Vagina (tissue), 2 donors: Measurements from ENCODE around the gene KCNC1.

Source experiments
- POLR2A ChIP-seq, 2 donors: fragments of 450-650 bp; IDR thresholded peaks; one replicate each; pipeline ENCODE4 v1.6.1; 2017; ENCODE audit warnings: antibody characterized with exemption in 2 of 2, mild to moderate bottlenecking in 2 of 2, moderate library complexity in 2 of 2
- TF ChIP-seq, protein P1 (sequence below), 3 experiments: fragments of 450-650 bp in 2 of 3; fragments of 200-600 bp in 1 of 3; sonication (generic) in 1 of 3; IDR thresholded peaks; one replicate each; pipeline ENCODE4 v1.5.1; 2017 to 2019; ENCODE audit warnings: antibody characterized with exemption in 3 of 3, mild to moderate bottlenecking in 2 of 3, moderate library complexity in 2 of 3

DNA sequence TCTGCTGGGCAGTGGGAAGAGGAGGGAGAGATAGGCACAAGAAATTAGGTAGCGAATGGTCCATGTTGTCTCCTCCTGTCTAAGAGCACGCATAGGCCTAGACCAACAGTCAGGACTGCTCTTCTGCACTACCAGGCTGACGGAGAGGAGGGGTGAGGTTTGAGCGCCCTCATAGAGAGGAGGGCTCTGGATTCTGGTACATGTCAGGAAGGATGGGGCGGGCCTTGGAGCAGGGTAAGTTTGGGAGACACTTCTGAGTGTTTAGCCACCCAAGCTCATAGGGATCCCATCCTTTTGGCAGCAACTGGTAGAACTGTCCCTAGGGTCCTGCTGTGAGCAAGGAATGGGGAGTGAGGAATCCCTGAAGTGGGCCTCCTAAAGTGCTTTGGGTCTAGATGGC is 60.4 kb downstream of the KCNC1 start:
- TF ChIP-seq POLR2A (IDR thresholded peaks at IDR 0.05) = no peak
- TF ChIP-seq, protein P1, sequence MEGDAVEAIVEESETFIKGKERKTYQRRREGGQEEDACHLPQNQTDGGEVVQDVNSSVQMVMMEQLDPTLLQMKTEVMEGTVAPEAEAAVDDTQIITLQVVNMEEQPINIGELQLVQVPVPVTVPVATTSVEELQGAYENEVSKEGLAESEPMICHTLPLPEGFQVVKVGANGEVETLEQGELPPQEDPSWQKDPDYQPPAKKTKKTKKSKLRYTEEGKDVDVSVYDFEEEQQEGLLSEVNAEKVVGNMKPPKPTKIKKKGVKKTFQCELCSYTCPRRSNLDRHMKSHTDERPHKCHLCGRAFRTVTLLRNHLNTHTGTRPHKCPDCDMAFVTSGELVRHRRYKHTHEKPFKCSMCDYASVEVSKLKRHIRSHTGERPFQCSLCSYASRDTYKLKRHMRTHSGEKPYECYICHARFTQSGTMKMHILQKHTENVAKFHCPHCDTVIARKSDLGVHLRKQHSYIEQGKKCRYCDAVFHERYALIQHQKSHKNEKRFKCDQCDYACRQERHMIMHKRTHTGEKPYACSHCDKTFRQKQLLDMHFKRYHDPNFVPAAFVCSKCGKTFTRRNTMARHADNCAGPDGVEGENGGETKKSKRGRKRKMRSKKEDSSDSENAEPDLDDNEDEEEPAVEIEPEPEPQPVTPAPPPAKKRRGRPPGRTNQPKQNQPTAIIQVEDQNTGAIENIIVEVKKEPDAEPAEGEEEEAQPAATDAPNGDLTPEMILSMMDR (IDR thresholded peaks at IDR 0.05) = no peak
